ENCODE results near the gene RAE1. TPM values are rescaled to one million over a fixed set of nuclear protein-coding genes. Genes with fewer than 3 reads are reported as not detected.

Gene RAE1
- total RNA-seq, 1 experiment from 2014 or later, result 31.3 TPM

- ChIA-PET POLR2A (interaction anchor here (1.1 kb wide), 1 partner anchor 10 kb away, joined by 4 read pairs; no protein-coding TSS in a partner anchor), CTCF (interaction anchor here (1.0 to 1.4 kb wide), 2 partner anchors 15 to 25 kb away, joined by 3 read pairs; no protein-coding TSS in a partner anchor)
- no peak overlapping the region for H3K4me3 Mint-ChIP-seq
- H3K27me3 Mint-ChIP-seq (ENCODE audit: low read depth), result no peaks in the 10 kb centered on the region
- H3K4me1 Mint-ChIP-seq, result peaks cover 35% of the 10 kb centered on the region
- H3K9me3 Mint-ChIP-seq, result no peaks in the 10 kb centered on the region
- ATAC-seq (no peak), DNase-seq (ENCODE audit: low spot score) (no peak)
- peak overlapping the region; percentile 52 for H3K27ac Mint-ChIP-seq
- peak; percentile 59; the same call in 1 of the 2 replicates for TF ChIP-seq GTF2I (CRISPR knock-in tag; conservative IDR thresholded peaks at IDR 0.05)
- no peak for TF ChIP-seq TCF7 (CRISPR knock-in tag; IDR thresholded peaks at IDR 0.05; ENCODE audit: low read depth)
- peaks cover 48% of the 10 kb centered on the region for H3K36me3 Mint-ChIP-seq
Measured at GRCh38 chr20:57396212-57396983, 45.3 kb downstream of the RAE1 start.

DNA sequence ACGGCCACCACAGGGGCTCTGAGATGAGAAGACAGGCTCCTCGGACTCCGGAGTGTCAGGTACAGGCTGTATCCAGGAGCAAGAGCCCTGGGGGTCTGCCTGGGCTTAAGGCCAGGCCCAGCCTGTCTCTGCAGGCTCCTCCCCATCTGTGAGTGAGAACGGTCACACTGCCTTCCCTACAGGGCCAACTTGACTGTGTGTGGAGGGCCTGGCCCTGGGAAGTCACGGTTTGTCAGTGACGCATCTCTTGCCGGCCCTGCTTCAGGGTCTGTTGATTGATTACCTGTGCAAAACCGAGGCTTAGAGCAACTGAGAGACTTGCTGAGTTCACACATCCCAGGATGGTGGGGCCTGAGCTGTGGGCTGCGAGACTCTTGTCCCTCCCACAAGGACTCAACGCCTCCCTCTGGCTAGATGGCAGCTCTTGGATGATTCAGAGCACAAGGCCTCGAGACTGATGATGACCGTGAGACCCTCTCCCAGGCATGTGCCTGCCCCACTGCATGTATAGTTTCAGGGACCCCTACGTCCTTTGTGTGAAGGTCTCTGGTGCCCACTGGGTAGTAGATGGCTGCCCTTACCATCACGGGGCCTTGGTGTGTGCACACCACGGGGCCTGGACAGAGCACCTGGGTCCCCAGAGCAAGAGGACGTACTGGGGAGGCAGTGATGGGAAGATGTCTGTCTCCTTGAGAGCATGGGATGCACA is 46.1 kb downstream of the RAE1 start:
- ChIA-PET CTCF (interaction anchor here (1.4 kb wide), 1 partner anchor 24 kb away, joined by 3 read pairs; no protein-coding TSS in a partner anchor), POLR2A (no interaction called here)
- TF ChIP-seq FOXK1 (CRISPR knock-in tag; IDR thresholded peaks at IDR 0.05) (no peak), SP1 (CRISPR knock-in tag; conservative IDR thresholded peaks at IDR 0.05) (no peak), ESRRA (CRISPR knock-in tag; IDR thresholded peaks at IDR 0.05; ENCODE audit: borderline replicate concordance) (no peak), TCF7 (CRISPR knock-in tag; IDR thresholded peaks at IDR 0.05; ENCODE audit: low read depth) (no peak), CDX4 (CRISPR knock-in tag; IDR thresholded peaks at IDR 0.05; ENCODE audit: borderline replicate concordance) (no peak), HMGXB4 (CRISPR knock-in tag; IDR thresholded peaks at IDR 0.05) (no peak), CREB1 (CRISPR knock-in tag; IDR thresholded peaks at IDR 0.05) (no peak), E2F5 (CRISPR knock-in tag; IDR thresholded peaks at IDR 0.05) (no peak), ZBTB43 (CRISPR knock-in tag; IDR thresholded peaks at IDR 0.05) (no peak), NFYB (CRISPR knock-in tag; conservative IDR thresholded peaks at IDR 0.05; ENCODE audit: low read depth) (no peak), TP53 (CRISPR knock-in tag; IDR thresholded peaks at IDR 0.05) (no peak), ZMAT4 (CRISPR knock-in tag; IDR thresholded peaks at IDR 0.05) (no peak), SMAD3 (CRISPR knock-in tag; IDR thresholded peaks at IDR 0.05; ENCODE audit: borderline replicate concordance) (no peak), GABPB1 (CRISPR knock-in tag; IDR thresholded peaks at IDR 0.05) (no peak), GTF2I (CRISPR knock-in tag; conservative IDR thresholded peaks at IDR 0.05) (no peak)
- TF ChIP-seq, protein P1, sequence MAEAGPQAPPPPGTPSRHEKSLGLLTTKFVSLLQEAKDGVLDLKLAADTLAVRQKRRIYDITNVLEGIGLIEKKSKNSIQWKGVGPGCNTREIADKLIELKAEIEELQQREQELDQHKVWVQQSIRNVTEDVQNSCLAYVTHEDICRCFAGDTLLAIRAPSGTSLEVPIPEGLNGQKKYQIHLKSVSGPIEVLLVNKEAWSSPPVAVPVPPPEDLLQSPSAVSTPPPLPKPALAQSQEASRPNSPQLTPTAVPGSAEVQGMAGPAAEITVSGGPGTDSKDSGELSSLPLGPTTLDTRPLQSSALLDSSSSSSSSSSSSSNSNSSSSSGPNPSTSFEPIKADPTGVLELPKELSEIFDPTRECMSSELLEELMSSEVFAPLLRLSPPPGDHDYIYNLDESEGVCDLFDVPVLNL (CRISPR knock-in tag; IDR thresholded peaks at IDR 0.05; ENCODE audit: borderline replicate concordance, low read depth), result no peak
- TF ChIP-seq, protein P2, sequence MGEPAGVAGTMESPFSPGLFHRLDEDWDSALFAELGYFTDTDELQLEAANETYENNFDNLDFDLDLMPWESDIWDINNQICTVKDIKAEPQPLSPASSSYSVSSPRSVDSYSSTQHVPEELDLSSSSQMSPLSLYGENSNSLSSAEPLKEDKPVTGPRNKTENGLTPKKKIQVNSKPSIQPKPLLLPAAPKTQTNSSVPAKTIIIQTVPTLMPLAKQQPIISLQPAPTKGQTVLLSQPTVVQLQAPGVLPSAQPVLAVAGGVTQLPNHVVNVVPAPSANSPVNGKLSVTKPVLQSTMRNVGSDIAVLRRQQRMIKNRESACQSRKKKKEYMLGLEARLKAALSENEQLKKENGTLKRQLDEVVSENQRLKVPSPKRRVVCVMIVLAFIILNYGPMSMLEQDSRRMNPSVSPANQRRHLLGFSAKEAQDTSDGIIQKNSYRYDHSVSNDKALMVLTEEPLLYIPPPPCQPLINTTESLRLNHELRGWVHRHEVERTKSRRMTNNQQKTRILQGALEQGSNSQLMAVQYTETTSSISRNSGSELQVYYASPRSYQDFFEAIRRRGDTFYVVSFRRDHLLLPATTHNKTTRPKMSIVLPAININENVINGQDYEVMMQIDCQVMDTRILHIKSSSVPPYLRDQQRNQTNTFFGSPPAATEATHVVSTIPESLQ (CRISPR knock-in tag; IDR thresholded peaks at IDR 0.05), result no peak
- TF ChIP-seq, protein P3, sequence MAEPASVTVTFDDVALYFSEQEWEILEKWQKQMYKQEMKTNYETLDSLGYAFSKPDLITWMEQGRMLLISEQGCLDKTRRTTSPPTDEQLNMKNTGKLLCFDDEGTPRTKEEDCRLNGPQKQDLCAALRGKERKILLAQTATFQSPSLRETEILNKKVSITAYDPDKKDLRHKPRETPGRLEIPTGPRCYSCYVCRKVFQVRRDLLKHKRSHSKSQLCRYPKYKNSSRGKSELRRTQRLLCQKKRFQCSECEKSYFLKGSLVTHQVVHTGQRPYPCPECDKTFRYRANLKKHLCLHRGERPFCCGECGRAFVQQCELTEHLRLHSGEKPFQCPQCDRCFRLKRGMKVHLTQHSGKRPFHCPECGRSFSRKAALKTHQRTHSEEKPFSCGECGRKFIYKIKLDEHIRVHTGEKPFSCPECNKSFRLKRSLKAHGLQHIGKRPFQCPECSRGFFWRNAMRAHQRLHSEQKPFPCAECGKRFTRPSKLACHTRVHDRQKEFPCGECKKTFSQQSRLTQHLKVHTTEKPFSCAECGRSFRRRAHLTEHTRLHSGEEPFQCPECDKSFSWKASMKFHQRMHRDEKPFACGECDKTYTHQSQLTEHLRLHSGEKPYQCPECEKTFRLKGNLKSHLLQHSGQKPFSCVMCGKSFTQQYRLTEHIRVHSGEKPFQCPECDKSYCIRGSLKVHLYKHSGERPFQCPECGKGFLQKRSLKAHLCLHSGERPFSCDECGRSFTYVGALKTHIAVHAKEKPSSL (CRISPR knock-in tag; conservative IDR thresholded peaks at IDR 0.05), result no peak
- H3K27ac Mint-ChIP-seq, result peak overlapping the region; percentile 80; the same call in 1 of the 2 replicates
- H3K4me3 Mint-ChIP-seq, result no peak overlapping the region
- no peaks in the 10 kb centered on the region for H3K27me3 Mint-ChIP-seq (ENCODE audit: low read depth)
- H3K36me3 Mint-ChIP-seq, result peaks cover 56% of the 10 kb centered on the region
- DNase-seq (ENCODE audit: low spot score) (no peak), ATAC-seq (no peak)
- no peaks in the 10 kb centered on the region for H3K9me3 Mint-ChIP-seq
- H3K4me1 Mint-ChIP-seq, result peaks cover 35% of the 10 kb centered on the region

All from WTC11 (cell line).